K562 (cell line): Measurements from ENCODE around the gene MYBL2. TPM values are rescaled to one million over a fixed set of nuclear protein-coding genes. Genes with fewer than 3 reads are reported as not detected.
A peak's percentile ranks its signal among the peaks of the same experiment; 100 is the strongest.

Experiments
- ATAC-seq: fragments of 200-7000 bp; cut with Tn5 transposase; 3 replicates; pipeline ENCODE4 v1.9.1; 2020; ENCODE audit warnings: moderate library complexity
- BruUV-seq: library from RNA; stranded (reverse); fragments of 400-500 nt; replicated peaks from 2 replicates; lab custom pipeline; 2021; lab: Mats Ljungman, UMichigan
- CTCF ChIA-PET: fragments of 300-600 bp; formaldehyde crosslinking; extraction: SDS; loops from one replicate; lab custom pipeline; 2021; ENCODE audit warnings: low intra/inter-chr PET ratio; lab: Yijun Ruan, JAX
- POLR2A ChIA-PET: fragments of 300-600, 350-650 bp; sonication (Branson Sonifier 250); formaldehyde crosslinking; extraction: SDS; loops from one replicate; lab custom pipeline; 2021; ENCODE audit warnings: antibody characterized with exemption, inconsistent platforms; lab: Yijun Ruan, JAX
- DNase-seq, 4 experiments: peaks; one replicate each; pipeline versions ENCODE4 v3.0.0 to v3.0.0-alpha.2; 2011 to 2018; ENCODE audit warnings: low spot score in 3 of 4, mixed read lengths in 3 of 4; ENCODE audit errors: extremely low read depth in 1 of 4
- FAIRE-seq: peaks from 2 replicates; lab custom pipeline; 2011; peaks lifted over from hg19 to GRCh38; lab: Jason Lieb, UNC
- H2AFZ ChIP-seq: 2 replicates; pipeline ENCODE4 v1.6.0; 2011; ENCODE audit warnings: low read depth, low read length, control low read depth, inconsistent platforms
- H3K27ac ChIP-seq: fragments of 200-600 bp; 3 replicates; pipeline ENCODE4 v1.8.0; 2011; ENCODE audit warnings: low read depth, mild to moderate bottlenecking, control low read depth, inconsistent platforms, low read length, moderate library complexity, mixed read lengths; ENCODE audit errors: extremely low read depth
- H3K27me3 ChIP-seq, 2 experiments: fragments of 300-600 bp in 1 of 2; 2 replicates in 1 of 2; 3 replicates in 1 of 2; pipeline versions ENCODE4 v1.6.0 to v1.8.0; 2011; ENCODE audit warnings: inconsistent platforms in 2 of 2, low read length in 2 of 2, mild to moderate bottlenecking in 1 of 2, mixed read lengths in 1 of 2, moderate library complexity in 1 of 2; ENCODE audit not compliant: control insufficient read depth in 2 of 2, insufficient read depth in 2 of 2
- H3K36me3 ChIP-seq: fragments of 300-600 bp; 3 replicates; pipeline ENCODE4 v1.8.0; 2011; ENCODE audit warnings: mild to moderate bottlenecking, low read length, inconsistent platforms; ENCODE audit not compliant: control insufficient read depth, insufficient read depth
- H3K4me1 ChIP-seq, 2 experiments: fragments of 200-600 bp in 1 of 2; replicated peaks in 1 of 2; 2 replicates in 1 of 2; 3 replicates in 1 of 2; pipeline versions ENCODE4 v1.5.1 to v1.8.0; 2011; ENCODE audit warnings: inconsistent platforms in 2 of 2, low read length in 2 of 2, mild to moderate bottlenecking in 1 of 2, mixed read lengths in 1 of 2, moderate library complexity in 1 of 2; ENCODE audit not compliant: control insufficient read depth in 2 of 2, insufficient read depth in 2 of 2
- H3K4me2 ChIP-seq: 2 replicates; pipeline ENCODE4 v1.6.1; 2011; ENCODE audit warnings: low read length, control low read depth, inconsistent platforms, mixed read lengths; ENCODE audit not compliant: insufficient read depth
- H3K4me3 ChIP-seq: fragments of 200-600 bp; sonication (generic), shearing (Covaris generic); 2 replicates; pipeline ENCODE4 v1.5.1; 2016; ENCODE audit warnings: control low read depth, inconsistent platforms
- H3K79me2 ChIP-seq: fragments of 200-600 bp; 3 replicates; pipeline ENCODE4 v1.8.0; 2011; ENCODE audit warnings: low read length, inconsistent platforms; ENCODE audit not compliant: control insufficient read depth, insufficient read depth
- H3K9ac ChIP-seq, 2 experiments: 2 replicates each; pipeline versions ENCODE4 v1.6.0 to v1.6.1; 2011; ENCODE audit warnings: low read depth in 2 of 2, low read length in 2 of 2, control low read depth in 1 of 2, inconsistent platforms in 1 of 2, mild to moderate bottlenecking in 1 of 2, mixed read lengths in 1 of 2; ENCODE audit not compliant: insufficient read depth in 1 of 2
- H3K9me1 ChIP-seq: one replicate; pipeline ENCODE4 v1.6.0; 2011; ENCODE audit warnings: inconsistent platforms, mild to moderate bottlenecking, low read length, moderate library complexity; ENCODE audit not compliant: control insufficient read depth, insufficient read depth
- H3K9me3 ChIP-seq: replicated peaks from 2 replicates; pipeline ENCODE4 v1.5.1; 2011; ENCODE audit warnings: low read depth, low read length, inconsistent platforms; ENCODE audit not compliant: control insufficient read depth, insufficient read depth
- H4K20me1 ChIP-seq: replicated peaks from 2 replicates; pipeline ENCODE4 v1.6.1; 2011; ENCODE audit warnings: low read length, inconsistent platforms, mixed read lengths; ENCODE audit not compliant: control insufficient read depth, insufficient read depth
- ZNF324 ChIP-seq: fragments of 250-450 bp; sonication (Bioruptor Pico); IDR thresholded peaks from 2 replicates; pipeline ENCODE4 v1.4.0; 2020; ENCODE audit warnings: mild to moderate bottlenecking
- WGBS: fragments of 100-300 bp; shearing (Covaris generic); methylation state at CpG from one replicate; pipeline ENCODE4 v1.1.6; 2016; ENCODE audit warnings: low coverage, mixed read lengths; ENCODE audit not compliant: insufficient coverage; ENCODE audit errors: missing lambda C conversion rate; 5-methylcytosine and 5-hydroxymethylcytosine counted together
- in situ Hi-C: fragments of 300-500 bp; cut with MboI; formaldehyde crosslinking; loops from 4 replicates; pipeline ENCODE4 v1.15.0; 2018; ENCODE audit warnings: inconsistent platforms, mixed read lengths
- intact Hi-C: fragments of 100-400 bp; cut with micrococcal nuclease; formaldehyde crosslinking; loops from 2 replicates; pipeline ENCODE4 v1.14.2; 2022
- polyA plus RNA-seq, 8 experiments: library from polyadenylated mRNA; depleted of rRNA in 4 of 8; stranded (reverse) in 5 of 8; unstranded in 3 of 8; fragments of >200 nt; fragmentation: Nextera tagmentation in 2 of 8; fragmentation: Illumina TruSeq in 1 of 8; extraction: Ambion mirVana in 2 of 8; extraction: Trizol in 1 of 8; gene quantifications; 2 replicates each; pipeline versions ENCODE4 v1.2.1 to v1.2.3, GENCODE V29; 2011 to 2014; ENCODE audit warnings: inconsistent platforms in 1 of 8, missing spikeins in 1 of 8
- total RNA-seq, 7 experiments: library from RNA; depleted of rRNA in 6 of 7; stranded (reverse); fragments of >200 nt in 6 of 7; fragmentation: Illumina TruSeq in 2 of 7; extraction: Trizol in 2 of 7; gene quantifications; 2 replicates each; pipeline versions ENCODE4 v1.2.1 to v1.2.3, GENCODE V29; 2011 to 2021; ENCODE audit warnings: low replicate concordance in 1 of 7
- TF ChIP-seq, protein P1 (sequence below): fragments of 450-650 bp; IDR thresholded peaks from one replicate; pipeline ENCODE4 v1.6.1; 2018; ENCODE audit warnings: mild to moderate bottlenecking, moderate library complexity; ENCODE audit not compliant: partially characterized antibody
- TF ChIP-seq, protein P2 (sequence below), 2 experiments: fragments of 450-650 bp in 1 of 2; sonication (generic) in 1 of 2; formaldehyde crosslinking in 1 of 2; IDR thresholded peaks; 2 replicates each; pipeline versions ENCODE4 v1.7.1 to v1.9.0; 2016 to 2022; ENCODE audit warnings: inconsistent platforms in 1 of 2, mild to moderate bottlenecking in 1 of 2, missing genetic modification reagents in 1 of 2

The MYBL2 gene
- total and polyA plus RNA-seq, 9 of the 15 experiments (the other 6 are each of a cell fraction or from before 2014, with no cell fraction given) = 4.4 to 169 (median 52.5) TPM

GRCh38 chr20:43727980-43728590 lies 61.2 kb downstream of the MYBL2 start:
- 0% methylated on average over 1 of the region's 1 CpG for WGBS
- CTCF ChIA-PET = no interaction called here
- in situ Hi-C loops = no loop called here
- Histone ChIP-seq H3K27me3 (peaks cover 23 to 32% of the 10 kb centered on the region in 2 experiments; a peak in 4 of 5 replicates), H4K20me1 (peaks cover 4% of the 10 kb centered on the region; the same call in 1 of the 2 replicates), H3K27ac (no peak overlapping the region), H3K4me3 (no peak overlapping the region), H3K9ac (no peak overlapping the region), H3K9me1 (no peaks in the 10 kb centered on the region), H3K79me2 (no peaks in the 10 kb centered on the region), H3K4me1 (no peaks in the 10 kb centered on the region; a peak in 1 of 5 replicates), H3K36me3 (no peaks in the 10 kb centered on the region), H3K9me3 (no peaks in the 10 kb centered on the region), H2AFZ (no peak overlapping the region), H3K4me2 (no peak overlapping the region)
- DNase-seq (no peak), ATAC-seq (no peak), FAIRE-seq (no peak)
- no peak for TF ChIP-seq ZNF324 (CRISPR knock-in tag)
- TF ChIP-seq, protein P1, sequence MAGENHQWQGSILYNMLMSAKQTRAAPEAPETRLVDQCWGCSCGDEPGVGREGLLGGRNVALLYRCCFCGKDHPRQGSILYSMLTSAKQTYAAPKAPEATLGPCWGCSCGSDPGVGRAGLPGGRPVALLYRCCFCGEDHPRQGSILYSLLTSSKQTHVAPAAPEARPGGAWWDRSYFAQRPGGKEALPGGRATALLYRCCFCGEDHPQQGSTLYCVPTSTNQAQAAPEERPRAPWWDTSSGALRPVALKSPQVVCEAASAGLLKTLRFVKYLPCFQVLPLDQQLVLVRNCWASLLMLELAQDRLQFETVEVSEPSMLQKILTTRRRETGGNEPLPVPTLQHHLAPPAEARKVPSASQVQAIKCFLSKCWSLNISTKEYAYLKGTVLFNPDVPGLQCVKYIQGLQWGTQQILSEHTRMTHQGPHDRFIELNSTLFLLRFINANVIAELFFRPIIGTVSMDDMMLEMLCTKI = no peak
- TF ChIP-seq, protein P2, sequence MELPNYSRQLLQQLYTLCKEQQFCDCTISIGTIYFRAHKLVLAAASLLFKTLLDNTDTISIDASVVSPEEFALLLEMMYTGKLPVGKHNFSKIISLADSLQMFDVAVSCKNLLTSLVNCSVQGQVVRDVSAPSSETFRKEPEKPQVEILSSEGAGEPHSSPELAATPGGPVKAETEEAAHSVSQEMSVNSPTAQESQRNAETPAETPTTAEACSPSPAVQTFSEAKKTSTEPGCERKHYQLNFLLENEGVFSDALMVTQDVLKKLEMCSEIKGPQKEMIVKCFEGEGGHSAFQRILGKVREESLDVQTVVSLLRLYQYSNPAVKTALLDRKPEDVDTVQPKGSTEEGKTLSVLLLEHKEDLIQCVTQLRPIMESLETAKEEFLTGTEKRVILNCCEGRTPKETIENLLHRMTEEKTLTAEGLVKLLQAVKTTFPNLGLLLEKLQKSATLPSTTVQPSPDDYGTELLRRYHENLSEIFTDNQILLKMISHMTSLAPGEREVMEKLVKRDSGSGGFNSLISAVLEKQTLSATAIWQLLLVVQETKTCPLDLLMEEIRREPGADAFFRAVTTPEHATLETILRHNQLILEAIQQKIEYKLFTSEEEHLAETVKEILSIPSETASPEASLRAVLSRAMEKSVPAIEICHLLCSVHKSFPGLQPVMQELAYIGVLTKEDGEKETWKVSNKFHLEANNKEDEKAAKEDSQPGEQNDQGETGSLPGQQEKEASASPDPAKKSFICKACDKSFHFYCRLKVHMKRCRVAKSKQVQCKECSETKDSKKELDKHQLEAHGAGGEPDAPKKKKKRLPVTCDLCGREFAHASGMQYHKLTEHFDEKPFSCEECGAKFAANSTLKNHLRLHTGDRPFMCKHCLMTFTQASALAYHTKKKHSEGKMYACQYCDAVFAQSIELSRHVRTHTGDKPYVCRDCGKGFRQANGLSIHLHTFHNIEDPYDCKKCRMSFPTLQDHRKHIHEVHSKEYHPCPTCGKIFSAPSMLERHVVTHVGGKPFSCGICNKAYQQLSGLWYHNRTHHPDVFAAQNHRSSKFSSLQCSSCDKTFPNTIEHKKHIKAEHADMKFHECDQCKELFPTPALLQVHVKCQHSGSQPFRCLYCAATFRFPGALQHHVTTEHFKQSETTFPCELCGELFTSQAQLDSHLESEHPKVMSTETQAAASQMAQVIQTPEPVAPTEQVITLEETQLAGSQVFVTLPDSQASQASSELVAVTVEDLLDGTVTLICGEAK (IDR thresholded peaks at IDR 0.05) = peak; percentile 92
- TF ChIP-seq, protein P2 (CRISPR knock-in tag; IDR thresholded peaks at IDR 0.05) = peak; percentile 85
- BruUV-seq = no TSS peak
- POLR2A ChIA-PET = interaction anchor here (1.5 kb wide), 1 partner anchor 190 kb away, joined by 4 read pairs; no protein-coding TSS in a partner anchor
- intact Hi-C loops = loop anchor here (10.0 kb wide), 1 partner anchor 273 kb away; the partner anchor contains the start of gene SRSF6
